ENCODE data around the gene CFAP299.

DNA sequence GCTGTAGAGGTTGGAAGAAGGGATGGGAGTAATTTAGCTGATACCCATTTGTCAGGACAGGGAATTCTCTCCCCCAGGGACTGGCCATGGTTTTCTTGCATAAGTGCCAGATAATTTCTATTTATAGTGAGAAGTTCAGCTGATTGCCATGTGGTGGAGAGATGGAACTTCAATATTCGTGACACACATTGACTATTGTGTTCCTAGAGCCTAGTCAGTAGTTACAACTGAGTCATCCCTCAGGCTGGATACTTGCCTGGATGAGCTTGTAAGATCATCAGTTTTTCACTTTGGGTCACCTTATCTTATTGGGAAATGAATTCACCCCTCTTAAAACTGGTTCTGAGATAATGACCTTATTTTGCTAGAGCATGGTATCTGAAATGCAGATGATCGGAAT lies 32.2 kb downstream of the CFAP299 start:
- TF ChIP-seq, protein P1, sequence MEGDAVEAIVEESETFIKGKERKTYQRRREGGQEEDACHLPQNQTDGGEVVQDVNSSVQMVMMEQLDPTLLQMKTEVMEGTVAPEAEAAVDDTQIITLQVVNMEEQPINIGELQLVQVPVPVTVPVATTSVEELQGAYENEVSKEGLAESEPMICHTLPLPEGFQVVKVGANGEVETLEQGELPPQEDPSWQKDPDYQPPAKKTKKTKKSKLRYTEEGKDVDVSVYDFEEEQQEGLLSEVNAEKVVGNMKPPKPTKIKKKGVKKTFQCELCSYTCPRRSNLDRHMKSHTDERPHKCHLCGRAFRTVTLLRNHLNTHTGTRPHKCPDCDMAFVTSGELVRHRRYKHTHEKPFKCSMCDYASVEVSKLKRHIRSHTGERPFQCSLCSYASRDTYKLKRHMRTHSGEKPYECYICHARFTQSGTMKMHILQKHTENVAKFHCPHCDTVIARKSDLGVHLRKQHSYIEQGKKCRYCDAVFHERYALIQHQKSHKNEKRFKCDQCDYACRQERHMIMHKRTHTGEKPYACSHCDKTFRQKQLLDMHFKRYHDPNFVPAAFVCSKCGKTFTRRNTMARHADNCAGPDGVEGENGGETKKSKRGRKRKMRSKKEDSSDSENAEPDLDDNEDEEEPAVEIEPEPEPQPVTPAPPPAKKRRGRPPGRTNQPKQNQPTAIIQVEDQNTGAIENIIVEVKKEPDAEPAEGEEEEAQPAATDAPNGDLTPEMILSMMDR (conservative IDR thresholded peaks at IDR 0.05; ENCODE audit: low read depth, low read length), result no peak
- no peak for TF ChIP-seq EZH2 (IDR thresholded peaks at IDR 0.05; ENCODE audit: borderline replicate concordance, low read depth, low read length, poor library complexity, severe bottlenecking)
